ENCODE measurements around the gene INS. TPM values are rescaled to one million over a fixed set of nuclear protein-coding genes. Genes with fewer than 3 reads are reported as not detected.
"Not testable (repeated sequence)": the region's sequence is repeated elsewhere in the genome, so short reads cannot be mapped to it uniquely, and the experiment has no call there.

The INS gene
- total and polyA plus RNA-seq, 3 experiments from 2014 or later, result not detected

- POLR2A ChIA-PET, result no interaction called here
- no peak overlapping the region for H3K4me3 Mint-ChIP-seq
- no peak for DNase-seq
- H3K27ac Mint-ChIP-seq, result no peak overlapping the region
- H3K27me3 Mint-ChIP-seq, result peaks cover 5 to 6% of the 10 kb centered on the region in 2 donors
- H3K27ac ChIP-seq (ENCODE audit: low read depth, low read length), result no peak overlapping the region
- peaks cover 7 to 13% (median 12%) of the 10 kb centered on the region in 3 donors for H3K4me1 Mint-ChIP-seq
- CTCF ChIA-PET, result interaction anchor here (1.4 to 5.0 kb wide), 2 partner anchors 55 to 225 kb away, joined by 3 to 38 read pairs; no protein-coding TSS in a partner anchor
- no peaks in the 10 kb centered on the region for H3K36me3 ChIP-seq (ENCODE audit: insufficient read depth, low read length)
- H3K9me3 Mint-ChIP-seq, result peaks cover 0 to 1% (median 0%) of the 10 kb centered on the region in 5 donors
- peaks cover 7% of the 10 kb centered on the region for H3K27me3 ChIP-seq (ENCODE audit: insufficient read depth, low read length, poor library complexity, severe bottlenecking)
- H3K4me1 ChIP-seq (ENCODE audit: insufficient read depth, low read length), result peaks cover 6% of the 10 kb centered on the region
- H3K4me3 ChIP-seq (ENCODE audit: low read length), result no peak overlapping the region
- H3K36me3 Mint-ChIP-seq, result no peaks in the 10 kb centered on the region
- H3K9me3 ChIP-seq (ENCODE audit: low read length), result no peaks in the 10 kb centered on the region
These were observed 34.7 kb upstream of the INS start for GRCh38 chr11:2195756-2196088.

- Mint-ChIP-seq H3K9me3 (no peaks in the 10 kb centered on the region), H3K36me3 (no peaks in the 10 kb centered on the region), H3K27ac (no peak overlapping the region), H3K27me3 (peaks cover 4 to 10% of the 10 kb centered on the region in 2 donors), H3K4me3 (no peak overlapping the region), H3K4me1 (peaks cover 7 to 13% (median 12%) of the 10 kb centered on the region in 3 donors)
- Histone ChIP-seq H3K27ac (ENCODE audit: low read depth, low read length) (no peak overlapping the region), H3K4me3 (ENCODE audit: low read length) (no peak overlapping the region), H3K4me1 (ENCODE audit: insufficient read depth, low read length) (peaks cover 6% of the 10 kb centered on the region), H3K27me3 (ENCODE audit: insufficient read depth, low read length, poor library complexity, severe bottlenecking) (peaks cover 7% of the 10 kb centered on the region), H3K36me3 (ENCODE audit: insufficient read depth, low read length) (no peaks in the 10 kb centered on the region), H3K9me3 (ENCODE audit: low read length) (no peaks in the 10 kb centered on the region)
- POLR2A ChIA-PET, result no interaction called here
- DNase-seq, result peak; percentile 24 to 61 (median 39)
- CTCF ChIA-PET, result interaction anchor here (0.7 to 5.0 kb wide), 13 partner anchors 9 to 337 kb away, joined by 3 to 38 read pairs (median 3); partner anchors contain the start of gene TSSC4
These were observed 34.1 kb upstream of the INS start for GRCh38 chr11:2194877-2195755.

GRCh38 chr11:2193888-2194595, 33.0 kb upstream of the INS start:
- H3K27ac Mint-ChIP-seq; H3K4me3 Mint-ChIP-seq; H3K9me3 ChIP-seq (ENCODE audit: low read length); H3K36me3 Mint-ChIP-seq; H3K27ac ChIP-seq (ENCODE audit: low read depth, low read length); DNase-seq; H3K9me3 Mint-ChIP-seq; H3K36me3 ChIP-seq (ENCODE audit: insufficient read depth, low read length); H3K4me3 ChIP-seq (ENCODE audit: low read length); H3K27me3 ChIP-seq (ENCODE audit: insufficient read depth, low read length, poor library complexity, severe bottlenecking); POLR2A ChIA-PET; H3K4me1 ChIP-seq (ENCODE audit: insufficient read depth, low read length): not testable (repeated sequence)
- Mint-ChIP-seq H3K27me3 (peaks cover 7 to 15% of the 10 kb centered on the region in 2 donors), H3K4me1 (peaks cover 7 to 13% (median 12%) of the 10 kb centered on the region in 3 donors)
- CTCF ChIA-PET, result interaction anchor here (0.6 to 5.0 kb wide), 14 partner anchors 8 to 338 kb away, joined by 3 to 38 read pairs (median 3); partner anchors contain the start of gene TSSC4

GRCh38 chr11:2193099-2193887, 32.3 kb upstream of the INS start:
- no peak for DNase-seq
- Mint-ChIP-seq H3K27ac (no peak overlapping the region), H3K4me1 (peaks cover 7 to 13% (median 12%) of the 10 kb centered on the region in 3 donors), H3K27me3 (peaks cover 7 to 21% of the 10 kb centered on the region in 2 donors), H3K4me3 (no peak overlapping the region), H3K9me3 (no peaks in the 10 kb centered on the region), H3K36me3 (no peaks in the 10 kb centered on the region)
- Histone ChIP-seq H3K27me3 (ENCODE audit: insufficient read depth, low read length, poor library complexity, severe bottlenecking) (peaks cover 7% of the 10 kb centered on the region), H3K4me1 (ENCODE audit: insufficient read depth, low read length) (peaks cover 6% of the 10 kb centered on the region), H3K4me3 (ENCODE audit: low read length) (no peak overlapping the region), H3K27ac (ENCODE audit: low read depth, low read length) (no peak overlapping the region), H3K36me3 (ENCODE audit: insufficient read depth, low read length) (no peaks in the 10 kb centered on the region), H3K9me3 (ENCODE audit: low read length) (no peaks in the 10 kb centered on the region)
- ChIA-PET CTCF (interaction anchor here (1.5 to 5.0 kb wide), 4 partner anchors 111 to 230 kb away, joined by 4 to 38 read pairs (median 6); no protein-coding TSS in a partner anchor), POLR2A (no interaction called here)

- no peaks in the 10 kb centered on the region for H3K36me3 Mint-ChIP-seq
- Histone ChIP-seq H3K4me1 (ENCODE audit: insufficient read depth, low read length) (peaks cover 6% of the 10 kb centered on the region), H3K9me3 (ENCODE audit: low read length) (no peaks in the 10 kb centered on the region), H3K4me3 (ENCODE audit: low read length) (no peak overlapping the region), H3K27ac (ENCODE audit: low read depth, low read length) (no peak overlapping the region), H3K36me3 (ENCODE audit: insufficient read depth, low read length) (no peaks in the 10 kb centered on the region), H3K27me3 (ENCODE audit: insufficient read depth, low read length, poor library complexity, severe bottlenecking) (peaks cover 7% of the 10 kb centered on the region)
- H3K4me1 Mint-ChIP-seq, result peaks cover 7 to 13% (median 12%) of the 10 kb centered on the region in 3 donors
- H3K27ac Mint-ChIP-seq, result no peak overlapping the region
- H3K9me3 Mint-ChIP-seq, result no peaks in the 10 kb centered on the region
- H3K4me3 Mint-ChIP-seq, result no peak overlapping the region
- peaks cover 7 to 21% of the 10 kb centered on the region in 2 donors for H3K27me3 Mint-ChIP-seq
- DNase-seq, result no peak
- ChIA-PET POLR2A (no interaction called here), CTCF (interaction anchor here (1.7 to 5.0 kb wide), 2 partner anchors 112 to 228 kb away, joined by 6 to 38 read pairs; no protein-coding TSS in a partner anchor)
These were observed 31.4 kb upstream of the INS start for GRCh38 chr11:2192435-2192834.

GRCh38 chr11:2191883-2192282, 30.9 kb upstream of the INS start:
- H3K4me3 ChIP-seq (ENCODE audit: low read length), result no peak overlapping the region
- Mint-ChIP-seq H3K27ac (no peak overlapping the region), H3K36me3 (no peaks in the 10 kb centered on the region), H3K4me3 (no peak overlapping the region), H3K9me3 (no peaks in the 10 kb centered on the region), H3K27me3 (peaks cover 7 to 21% of the 10 kb centered on the region in 2 donors), H3K4me1 (peaks cover 4 to 9% (median 9%) of the 10 kb centered on the region in 3 donors)
- CTCF ChIA-PET, result interaction anchor here (1.7 to 5.0 kb wide), 2 partner anchors 113 to 228 kb away, joined by 6 to 38 read pairs; no protein-coding TSS in a partner anchor
- H3K27ac ChIP-seq (ENCODE audit: low read depth, low read length), result no peak overlapping the region
- DNase-seq, result no peak
- H3K27me3 ChIP-seq (ENCODE audit: insufficient read depth, low read length, poor library complexity, severe bottlenecking), result peaks cover 7% of the 10 kb centered on the region
- POLR2A ChIA-PET, result no interaction called here
- H3K36me3 ChIP-seq (ENCODE audit: insufficient read depth, low read length), result no peaks in the 10 kb centered on the region
- H3K4me1 ChIP-seq (ENCODE audit: insufficient read depth, low read length), result peaks cover 6% of the 10 kb centered on the region
- no peaks in the 10 kb centered on the region for H3K9me3 ChIP-seq (ENCODE audit: low read length)

GRCh38 chr11:2190657-2191471, 29.9 kb upstream of the INS start:
- no peak overlapping the region for H3K4me3 Mint-ChIP-seq

More at GRCh38 chr11:2190657-2191471, 29.9 kb upstream of the INS start:
- Mint-ChIP-seq H3K27me3 (peaks cover 7 to 28% of the 10 kb centered on the region in 2 donors), H3K9me3 (no peaks in the 10 kb centered on the region), H3K36me3 (no peaks in the 10 kb centered on the region), H3K4me1 (peaks cover 0 to 1% (median under 1%) of the 10 kb centered on the region in 3 donors), H3K27ac (no peak overlapping the region)
- H3K9me3 ChIP-seq (ENCODE audit: low read length), result no peaks in the 10 kb centered on the region
- ChIA-PET CTCF (no interaction called here), POLR2A (no interaction called here)
- H3K27me3 ChIP-seq (ENCODE audit: insufficient read depth, low read length, poor library complexity, severe bottlenecking), result no peaks in the 10 kb centered on the region
- H3K27ac ChIP-seq (ENCODE audit: low read depth, low read length), result no peak overlapping the region
- no peaks in the 10 kb centered on the region for H3K36me3 ChIP-seq (ENCODE audit: insufficient read depth, low read length)
- DNase-seq, result no peak
- peaks cover 6% of the 10 kb centered on the region for H3K4me1 ChIP-seq (ENCODE audit: insufficient read depth, low read length)
- H3K4me3 ChIP-seq (ENCODE audit: low read length), result no peak overlapping the region
